Loucy (cell line): ENCODE results near the gene MYCL.

Source experiments
- CTCF ChIP-seq: fragments of 200-600 bp; sonication (generic); conservative IDR thresholded peaks from 2 replicates; pipeline ENCODE4 v1.5.1; 2014; ENCODE audit warnings: mild to moderate bottlenecking, antibody characterized with exemption, low read length
- EZH2phosphoT487 ChIP-seq: fragments of 200-600 bp; IDR thresholded peaks from 2 replicates; pipeline ENCODE4 v1.6.1; 2018; ENCODE audit warnings: antibody characterized with exemption, mild to moderate bottlenecking, moderate library complexity, borderline replicate concordance

DNA sequence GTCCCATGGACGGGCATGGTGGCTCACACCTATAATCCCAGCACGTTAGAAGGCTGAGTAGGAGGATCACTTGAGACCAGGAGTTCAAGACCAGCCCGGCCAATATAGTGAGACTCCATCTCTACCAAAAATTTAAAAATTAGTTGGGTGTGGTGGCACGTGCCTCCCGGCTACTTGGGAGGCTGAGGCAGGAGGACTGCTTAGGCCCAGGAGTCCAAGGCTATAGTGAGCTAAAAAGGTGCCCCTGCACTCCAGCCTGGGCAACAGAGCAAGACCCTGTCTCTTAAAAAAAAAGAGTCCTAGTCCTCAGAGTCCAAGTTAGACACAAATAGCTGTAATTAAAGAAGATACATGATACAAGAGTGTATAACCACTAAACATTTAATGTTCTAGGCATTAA, 38.5 kb downstream of the MYCL start:
- no peak for TF ChIP-seq CTCF
- TF ChIP-seq EZH2phosphoT487: no peak
